ENCODE results near the gene LRRC8A. TPM values are rescaled to one million over a fixed set of nuclear protein-coding genes. Genes with fewer than 3 reads are reported as not detected.

Gene LRRC8A
- total RNA-seq, 1 experiment from 2014 or later, result 22.0 TPM

DNA sequence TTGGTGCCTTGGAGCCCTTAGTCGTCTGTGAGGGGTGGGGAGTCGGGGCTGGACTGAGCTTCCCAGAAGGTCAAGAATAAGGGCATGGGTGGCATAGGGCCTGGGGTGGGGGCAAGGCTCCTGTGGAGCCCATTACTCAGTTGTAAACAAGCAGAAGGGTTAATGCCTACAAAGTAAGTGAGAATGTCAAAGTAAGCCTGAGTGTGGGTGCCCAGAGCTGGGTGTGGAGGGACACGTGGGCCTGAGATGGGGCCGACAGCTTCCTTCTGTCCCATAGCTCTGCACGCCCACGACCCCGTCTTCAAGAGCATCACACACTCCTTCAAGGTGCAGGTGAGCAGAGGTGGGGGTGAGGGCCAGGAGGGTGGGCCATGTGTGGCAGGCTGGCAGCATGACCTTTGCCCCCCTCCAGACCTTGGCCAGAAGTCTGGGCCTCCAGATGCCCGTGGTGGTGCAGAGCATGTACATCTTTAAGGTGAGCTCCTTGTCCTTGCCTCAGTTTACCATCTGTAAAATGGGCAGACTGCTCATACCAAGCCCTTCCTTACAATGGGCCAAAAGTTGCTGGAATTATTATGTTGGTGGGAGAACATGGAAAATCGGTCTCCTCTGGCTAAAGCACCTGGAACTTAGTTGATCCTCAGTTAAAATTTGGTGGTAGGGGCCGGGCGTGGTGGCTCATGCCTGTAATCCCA, 54.4 kb downstream of the LRRC8A start:
- ChIA-PET CTCF (interaction anchor here (1.7 kb wide), 1 partner anchor 73 kb away, joined by 3 read pairs; no protein-coding TSS in a partner anchor), RAD21 (ENCODE audit: low non-redundant PET in 1 of 2, low total read pairs in 2 of 2, uncharacterized antibody in 2 of 2, unreplicated experiment in 2 of 2) (no interaction called here), POLR2A (no interaction called here)
- no peaks in the 10 kb centered on the region for H3K27me3 ChIP-seq (ENCODE audit: insufficient read depth, low read length)
- H3K9ac ChIP-seq (ENCODE audit: low read length), result no peak overlapping the region
- H3K9me2 ChIP-seq (ENCODE audit: insufficient read depth), result no peaks in the 10 kb centered on the region
- H3K9me3 ChIP-seq (ENCODE audit: control insufficient read depth in 1 of 2, insufficient read depth in 1 of 2, low read depth in 1 of 2, low read length in 2 of 2), result no peaks in the 10 kb centered on the region
- H3K79me2 ChIP-seq (ENCODE audit: insufficient read depth, low read length), result no peaks in the 10 kb centered on the region
- ATAC-seq (no peak), DNase-seq (ENCODE audit: low read depth, low spot score) (no peak)
- no TSS peak for BruUV-seq (replicated peaks)
- no peaks in the 10 kb centered on the region for H4K20me1 ChIP-seq (ENCODE audit: insufficient read depth)
- no peak overlapping the region for H3K4me2 ChIP-seq (ENCODE audit: low read length)
- no peaks in the 10 kb centered on the region for H3K4me1 ChIP-seq (ENCODE audit: control insufficient read depth in 1 of 2, insufficient read depth in 2 of 2, low read length in 2 of 2)
- no peaks in the 10 kb centered on the region for H3K36me3 ChIP-seq (ENCODE audit: control insufficient read depth in 1 of 2, insufficient read depth in 2 of 2, low read length in 2 of 2)
- intact Hi-C loops (cut with micrococcal nuclease), result no loop called here
- no peak overlapping the region for H3K27ac ChIP-seq (ENCODE audit: low read depth, low read length)
- no peak overlapping the region for H2AFZ ChIP-seq (ENCODE audit: low read depth, low read length, poor library complexity, severe bottlenecking)
- H3K4me3 ChIP-seq (replicated peaks in 1 of 2; ENCODE audit: low read depth in 1 of 2, low read length in 2 of 2), result no peak overlapping the region
- TF ChIP-seq ZFX (IDR thresholded peaks at IDR 0.05) (no peak), CBX3 (IDR thresholded peaks at IDR 0.05; ENCODE audit: low read depth) (no peak), POLR2AphosphoS5 (IDR thresholded peaks at IDR 0.05; ENCODE audit: low read depth, low read length) (no peak)

GRCh38 chr9:128937310-128938165, 55.6 kb downstream of the LRRC8A start:
- no peaks in the 10 kb centered on the region for H3K79me2 ChIP-seq (ENCODE audit: insufficient read depth, low read length)
- ChIA-PET POLR2A (no interaction called here), CTCF (interaction anchor here (1.1 to 1.7 kb wide), 2 partner anchors 9 to 74 kb away, joined by 3 to 6 read pairs; no protein-coding TSS in a partner anchor), RAD21 (ENCODE audit: low non-redundant PET in 1 of 2, low total read pairs in 2 of 2, uncharacterized antibody in 2 of 2, unreplicated experiment in 2 of 2) (no interaction called here)
- no peak overlapping the region for H3K9ac ChIP-seq (ENCODE audit: low read length)
- no peak overlapping the region for H2AFZ ChIP-seq (ENCODE audit: low read depth, low read length, poor library complexity, severe bottlenecking)
- no peak for ATAC-seq
- no peaks in the 10 kb centered on the region for H3K36me3 ChIP-seq (ENCODE audit: control insufficient read depth in 1 of 2, insufficient read depth in 2 of 2, low read length in 2 of 2)
- no peaks in the 10 kb centered on the region for H4K20me1 ChIP-seq (ENCODE audit: insufficient read depth)
- BruUV-seq (replicated peaks), result no TSS peak
- H3K9me3 ChIP-seq (ENCODE audit: control insufficient read depth in 1 of 2, insufficient read depth in 1 of 2, low read depth in 1 of 2, low read length in 2 of 2), result no peaks in the 10 kb centered on the region
- no peak overlapping the region for H3K27ac ChIP-seq (ENCODE audit: low read depth, low read length)
- H3K4me1 ChIP-seq (ENCODE audit: control insufficient read depth in 1 of 2, insufficient read depth in 2 of 2, low read length in 2 of 2), result no peaks in the 10 kb centered on the region
- H3K9me2 ChIP-seq (ENCODE audit: insufficient read depth), result no peaks in the 10 kb centered on the region
- intact Hi-C loops (cut with micrococcal nuclease), result no loop called here
- no peak overlapping the region for H3K4me3 ChIP-seq (replicated peaks in 1 of 2; ENCODE audit: low read depth in 1 of 2, low read length in 2 of 2)
- no peak overlapping the region for H3K4me2 ChIP-seq (ENCODE audit: low read length)
- no peak for TF ChIP-seq ZBTB33 (IDR thresholded peaks at IDR 0.05; ENCODE audit: extremely low read depth, insufficient replicate concordance, low read length)
- TF ChIP-seq SP1 (IDR thresholded peaks at IDR 0.05; ENCODE audit: low read depth), result no peak
- H3K27me3 ChIP-seq (ENCODE audit: insufficient read depth, low read length), result no peaks in the 10 kb centered on the region
- DNase-seq (ENCODE audit: low read depth, low spot score), result no peak
